HCT116 (cell line): ENCODE results near the gene ITGAE. TPM values are rescaled to one million over a fixed set of nuclear protein-coding genes. Genes with fewer than 3 reads are reported as not detected.
"Not testable (repeated sequence)": the region's sequence is repeated elsewhere in the genome, so short reads cannot be mapped to it uniquely, and the experiment has no call there.

Source experiments
- ATAC-seq: fragments of 200-7000 bp; cut with Tn5 transposase; 2 replicates; pipeline ENCODE4 v1.9.1; 2020; ENCODE audit warnings: mild to moderate bottlenecking, moderate library complexity
- BruUV-seq: library from RNA; stranded (reverse); fragments of 400-500 nt; replicated peaks from 2 replicates; lab custom pipeline; 2021; lab: Mats Ljungman, UMichigan
- CTCF ChIA-PET: fragments of 300-600 bp; sonication (Branson Sonifier 250); formaldehyde crosslinking; loops from one replicate; lab custom pipeline; 2021; ENCODE audit warnings: antibody characterized with exemption; lab: Charles Lee
- POLR2A ChIA-PET: fragments of 300-600, 350-600 bp; sonication (Branson Sonifier 250); formaldehyde crosslinking; loops from one replicate; lab custom pipeline; 2021; ENCODE audit warnings: antibody characterized with exemption; lab: Charles Lee
- RAD21 ChIA-PET, 2 experiments: fragments of 300-600 bp; sonication (Branson Sonifier 250); formaldehyde crosslinking; loops; one replicate each; lab custom pipeline; 2023; ENCODE audit warnings: low total read pairs in 2 of 2; ENCODE audit not compliant: uncharacterized antibody in 2 of 2, unreplicated experiment in 2 of 2, low non-redundant PET in 1 of 2; lab: Charles Lee
- DNase-seq: peaks from one replicate; pipeline ENCODE4 v3.0.0-alpha.2; 2010; ENCODE audit warnings: low read depth, low spot score
- H2AFZ ChIP-seq: fragments of 200-600 bp; shearing (Covaris generic), sonication (generic); 2 replicates; pipeline ENCODE4 v1.6.1; 2017; ENCODE audit warnings: low read depth, mixed run types, mixed read lengths, antibody characterized with exemption, low read length; ENCODE audit not compliant: poor library complexity, severe bottlenecking
- H3K27ac ChIP-seq: 2 replicates; pipeline ENCODE4 v1.5.1; 2012; ENCODE audit warnings: low read depth, low read length
- H3K27me3 ChIP-seq: fragments of 200-600 bp; sonication (generic); 2 replicates; pipeline ENCODE4 v1.6.1; 2016; ENCODE audit warnings: mixed run types, low read length, mixed read lengths; ENCODE audit not compliant: insufficient read depth
- H3K36me3 ChIP-seq, 2 experiments: fragments of 200-500 bp in 1 of 2; fragments of 200-600 bp in 1 of 2; sonication (Bioruptor generic) in 1 of 2; sonication (generic) in 1 of 2; 2 replicates each; pipeline versions ENCODE4 v1.5.1 to v1.6.1; 2014 to 2016; ENCODE audit warnings: low read length in 2 of 2, inconsistent platforms in 1 of 2, mixed read lengths in 1 of 2, mixed run types in 1 of 2; ENCODE audit not compliant: insufficient read depth in 2 of 2, control insufficient read depth in 1 of 2
- H3K4me1 ChIP-seq, 2 experiments: fragments of 200-600 bp in 1 of 2; sonication (generic) in 1 of 2; 2 replicates each; pipeline versions ENCODE4 v1.5.1 to v1.6.1; 2012 to 2017; ENCODE audit warnings: low read length in 2 of 2, inconsistent platforms in 1 of 2, mild to moderate bottlenecking in 1 of 2, mixed read lengths in 1 of 2, mixed run types in 1 of 2, moderate library complexity in 1 of 2; ENCODE audit not compliant: insufficient read depth in 2 of 2, control insufficient read depth in 1 of 2
- H3K4me2 ChIP-seq: fragments of 200-600 bp; sonication (generic); 2 replicates; pipeline ENCODE4 v1.6.1; 2017; ENCODE audit warnings: mixed run types, low read length, mixed read lengths
- H3K4me3 ChIP-seq, 2 experiments: fragments of 200-600 bp in 1 of 2; sonication (generic) in 1 of 2; replicated peaks in 1 of 2; 2 replicates each; pipeline ENCODE4 v1.5.1; 2011 to 2016; ENCODE audit warnings: low read length in 2 of 2, control low read depth in 1 of 2, low read depth in 1 of 2, mild to moderate bottlenecking in 1 of 2, mixed read lengths in 1 of 2, mixed run types in 1 of 2
- H3K79me2 ChIP-seq: fragments of 200-600 bp; sonication (generic); 2 replicates; pipeline ENCODE4 v1.6.1; 2017; ENCODE audit warnings: mild to moderate bottlenecking, mixed run types, low read length, moderate library complexity, mixed read lengths; ENCODE audit not compliant: insufficient read depth
- H3K9ac ChIP-seq: fragments of 200-600 bp; sonication (generic); 2 replicates; pipeline ENCODE4 v1.6.1; 2016; ENCODE audit warnings: low read length, mixed read lengths
- H3K9me2 ChIP-seq: fragments of 200-600 bp; sonication (generic), shearing (Covaris generic); 2 replicates; pipeline ENCODE4 v1.6.1; 2017; ENCODE audit warnings: mixed run types, mild to moderate bottlenecking, moderate library complexity; ENCODE audit not compliant: insufficient read depth
- H3K9me3 ChIP-seq, 2 experiments: fragments of 200-500 bp in 1 of 2; fragments of 200-600 bp in 1 of 2; sonication (Bioruptor generic) in 1 of 2; sonication (generic) in 1 of 2; 2 replicates each; pipeline ENCODE4 v1.6.1; 2014 to 2017; ENCODE audit warnings: low read length in 2 of 2, mixed read lengths in 2 of 2, inconsistent platforms in 1 of 2, low read depth in 1 of 2, mild to moderate bottlenecking in 1 of 2, mixed run types in 1 of 2, moderate library complexity in 1 of 2; ENCODE audit not compliant: control insufficient read depth in 1 of 2, insufficient read depth in 1 of 2
- H4K20me1 ChIP-seq: fragments of 200-600 bp; sonication (generic), shearing (Covaris generic); 2 replicates; pipeline ENCODE4 v1.6.1; 2017; ENCODE audit warnings: mixed run types, mild to moderate bottlenecking, moderate library complexity; ENCODE audit not compliant: insufficient read depth
- ATF3 ChIP-seq: IDR thresholded peaks from 2 replicates; pipeline ENCODE4 v1.6.1; 2012
- CBX3 ChIP-seq: IDR thresholded peaks from 2 replicates; pipeline ENCODE4 v1.6.1; 2012; ENCODE audit warnings: low read depth
- CTCF ChIP-seq, 3 experiments: fragments of 200-600 bp in 1 of 3; sonication (generic) in 1 of 3; IDR thresholded peaks in 2 of 3; conservative IDR thresholded peaks in 1 of 3; 2 replicates each; pipeline ENCODE4 v1.5.1; 2012 to 2017; ENCODE audit warnings: low read depth in 2 of 3, low read length in 2 of 3, antibody characterized with exemption in 1 of 3, borderline replicate concordance in 1 of 3, control low read depth in 1 of 3, mild to moderate bottlenecking in 1 of 3, mixed read lengths in 1 of 3, mixed run types in 1 of 3, moderate library complexity in 1 of 3; ENCODE audit not compliant: insufficient read depth in 1 of 3
- EGR1 ChIP-seq: IDR thresholded peaks from 2 replicates; pipeline ENCODE4 v1.6.1; 2012; ENCODE audit warnings: low read depth
- EZH2 ChIP-seq: fragments of 200-600 bp; sonication (generic); IDR thresholded peaks from 2 replicates; pipeline ENCODE4 v1.6.1; 2017; ENCODE audit warnings: antibody characterized with exemption, mixed run types
- MAX ChIP-seq: IDR thresholded peaks from 2 replicates; pipeline ENCODE4 v1.6.1; 2012
- SIN3A ChIP-seq: IDR thresholded peaks from 2 replicates; pipeline ENCODE4 v1.6.1; 2012; ENCODE audit warnings: low read depth
- SP1 ChIP-seq: IDR thresholded peaks from 2 replicates; pipeline ENCODE4 v1.6.1; 2012; ENCODE audit warnings: low read depth
- intact Hi-C: fragments of 100-400 bp; cut with micrococcal nuclease; formaldehyde crosslinking; loops from 2 replicates; pipeline ENCODE4 v1.10.0; 2022
- total RNA-seq: library from RNA; stranded (reverse); gene quantifications from one replicate; pipeline ENCODE4 v1.2.1, GENCODE V29; 2021; ENCODE audit not compliant: unreplicated experiment

Gene ITGAE
- total RNA-seq, 1 experiment from 2014 or later, result 19.9 TPM

- ChIA-PET POLR2A (no interaction called here), CTCF (no interaction called here), RAD21 (no interaction called here)
- DNase-seq (no peak), ATAC-seq (no peak)
- no peak overlapping the region for H3K9ac ChIP-seq
- intact Hi-C loops, result no loop called here
- no peaks in the 10 kb centered on the region for H3K36me3 ChIP-seq
- no peaks in the 10 kb centered on the region for H3K9me3 ChIP-seq
- H3K9me2 ChIP-seq, result no peaks in the 10 kb centered on the region
- no TSS peak for BruUV-seq
- H3K4me3 ChIP-seq, result no peak overlapping the region
- H3K4me1 ChIP-seq, result peaks cover 3 to 9% of the 10 kb centered on the region in 2 experiments; a peak in 3 of 4 replicates
- no peaks in the 10 kb centered on the region for H3K79me2 ChIP-seq
- no peaks in the 10 kb centered on the region for H4K20me1 ChIP-seq
- TF ChIP-seq MAX (no peak), EZH2 (no peak), CTCF (IDR thresholded peaks at IDR 0.05 in 2 of 3, conservative IDR thresholded peaks at IDR 0.05 in 1 of 3; ENCODE audit: borderline replicate concordance in 1 of 3, insufficient read depth in 1 of 3, low read depth in 2 of 3, low read length in 2 of 3) (no peak), SP1 (no peak), EGR1 (no peak), CBX3 (no peak), SIN3A (no peak), ATF3 (no peak)
- no peak overlapping the region for H3K4me2 ChIP-seq
- no peaks in the 10 kb centered on the region for H3K27me3 ChIP-seq
- no peak overlapping the region for H2AFZ ChIP-seq
- no peak overlapping the region for H3K27ac ChIP-seq
Measured at GRCh38 chr17:3794557-3795389, 6.2 kb downstream of the ITGAE start.

- BruUV-seq, H3K9ac ChIP-seq, H2AFZ ChIP-seq, H3K4me1 ChIP-seq, H3K27me3 ChIP-seq, H3K9me2 ChIP-seq, H4K20me1 ChIP-seq, intact Hi-C loops, RAD21 ChIA-PET, H3K4me3 ChIP-seq, DNase-seq, H3K4me2 ChIP-seq, H3K9me3 ChIP-seq, CTCF ChIA-PET, H3K36me3 ChIP-seq, H3K79me2 ChIP-seq, ATAC-seq, POLR2A ChIA-PET, H3K27ac ChIP-seq: not testable (repeated sequence)
Measured at GRCh38 chr17:3794152-3794551, 6.8 kb downstream of the ITGAE start.

- RAD21 ChIA-PET, H3K9me2 ChIP-seq, H3K27me3 ChIP-seq, H3K9ac ChIP-seq, H3K4me3 ChIP-seq, H4K20me1 ChIP-seq, H3K4me2 ChIP-seq, H3K27ac ChIP-seq, H3K9me3 ChIP-seq, CTCF ChIA-PET, ATAC-seq, H3K4me1 ChIP-seq, H2AFZ ChIP-seq, H3K79me2 ChIP-seq, intact Hi-C loops, DNase-seq, POLR2A ChIA-PET, H3K36me3 ChIP-seq, BruUV-seq: not testable (repeated sequence)
Measured at GRCh38 chr17:3793258-3793657, 7.7 kb downstream of the ITGAE start.
